Caco-2 (cell line): ENCODE data around the gene GOSR2. TPM values are rescaled to one million over a fixed set of nuclear protein-coding genes. Genes with fewer than 3 reads are reported as not detected.

Experiments used
- BruUV-seq: library from RNA; stranded (reverse); fragments of 400-500 nt; replicated peaks from 2 replicates; lab custom pipeline; 2021; lab: Mats Ljungman, UMichigan
- CTCF ChIA-PET: fragments of 300-600 bp; sonication (Branson Sonifier 250); formaldehyde crosslinking; loops from one replicate; lab custom pipeline; 2022; ENCODE audit warnings: antibody characterized with exemption; lab: Charles Lee
- POLR2A ChIA-PET: fragments of 300-600 bp; sonication (Branson Sonifier 250); formaldehyde crosslinking; loops from one replicate; lab custom pipeline; 2022; ENCODE audit warnings: antibody characterized with exemption; lab: Charles Lee
- DNase-seq, 2 experiments: peaks; one replicate each; pipeline versions ENCODE4 v3.0.0 to v3.0.0-alpha.2; 2020 to 2022
- H3K27me3 ChIP-seq: replicated peaks from 2 replicates; pipeline ENCODE4 v1.6.0; 2011; ENCODE audit warnings: low read length; ENCODE audit not compliant: control insufficient read depth, insufficient read depth
- H3K36me3 ChIP-seq: 2 replicates; pipeline ENCODE4 v1.5.1; 2011; ENCODE audit warnings: low read length; ENCODE audit not compliant: control insufficient read depth, insufficient read depth
- H3K4me1 ChIP-seq: fragments of 250-450 bp; sonication (Bioruptor Pico); 2 replicates; pipeline ENCODE4 v1.5.1; 2020; ENCODE audit warnings: mild to moderate bottlenecking
- H3K4me3 ChIP-seq: 2 replicates; pipeline ENCODE4 v1.5.1; 2011; ENCODE audit warnings: low read depth, mild to moderate bottlenecking, control low read depth, low read length
- H3K9me3 ChIP-seq: fragments of 250-450 bp; sonication (Bioruptor Pico); 2 replicates; pipeline ENCODE4 v1.5.1; 2020; ENCODE audit warnings: mild to moderate bottlenecking, moderate library complexity
- H3K27ac Mint-ChIP-seq: one replicate; pipeline ENCODE4 v1.8.0; 2022; ENCODE audit warnings: mixed read lengths; ENCODE audit not compliant: unreplicated experiment
- H3K27me3 Mint-ChIP-seq: one replicate; pipeline ENCODE4 v1.8.0; 2022; ENCODE audit warnings: mixed read lengths; ENCODE audit not compliant: insufficient read depth, unreplicated experiment
- H3K36me3 Mint-ChIP-seq: one replicate; pipeline ENCODE4 v1.8.0; 2022; ENCODE audit warnings: mild to moderate bottlenecking, mixed read lengths; ENCODE audit not compliant: insufficient read depth, unreplicated experiment
- H3K4me1 Mint-ChIP-seq: one replicate; pipeline ENCODE4 v1.8.0; 2022; ENCODE audit warnings: low read depth, mixed read lengths; ENCODE audit not compliant: unreplicated experiment
- H3K4me3 Mint-ChIP-seq: one replicate; pipeline ENCODE4 v1.8.0; 2022; ENCODE audit warnings: mild to moderate bottlenecking, moderate library complexity, mixed read lengths; ENCODE audit not compliant: unreplicated experiment
- H3K9me3 Mint-ChIP-seq: one replicate; pipeline ENCODE4 v1.8.0; 2022; ENCODE audit warnings: mixed read lengths; ENCODE audit not compliant: unreplicated experiment
- intact Hi-C: fragments of 100-400 bp; cut with micrococcal nuclease; formaldehyde crosslinking; loops from one replicate; pipeline ENCODE4 v1.10.0; 2022; ENCODE audit not compliant: unreplicated experiment
- total RNA-seq: library from RNA; stranded (reverse); gene quantifications from 2 replicates; pipeline ENCODE4 v1.2.3, GENCODE V29; 2022
- TF ChIP-seq, protein P1 (sequence below), 2 experiments: fragments of 200-600 bp in 1 of 2; IDR thresholded peaks; 1 replicate in 1 of 2; 2 replicates in 1 of 2; pipeline versions ENCODE4 v1.5.1 to v1.8.0; 2011 to 2022; ENCODE audit warnings: antibody characterized with exemption in 1 of 2, control low read depth in 1 of 2, inconsistent platforms in 1 of 2, low read depth in 1 of 2, low read length in 1 of 2, mild to moderate bottlenecking in 1 of 2, moderate library complexity in 1 of 2; ENCODE audit not compliant: insufficient read depth in 1 of 2, severe bottlenecking in 1 of 2, unreplicated experiment in 1 of 2

The GOSR2 gene
- total RNA-seq, 1 experiment from 2014 or later: 84.0 TPM

GRCh38 chr17:46982577-46982976 is 59.6 kb downstream of the GOSR2 start:
- Mint-ChIP-seq H3K36me3 (no peaks in the 10 kb centered on the region), H3K9me3 (no peaks in the 10 kb centered on the region), H3K27ac (no peak overlapping the region), H3K27me3 (peaks cover 23% of the 10 kb centered on the region), H3K4me3 (no peak overlapping the region), H3K4me1 (no peaks in the 10 kb centered on the region)
- ChIA-PET POLR2A (no interaction called here), CTCF (no interaction called here)
- intact Hi-C loops: no loop called here
- Histone ChIP-seq H3K9me3 (no peaks in the 10 kb centered on the region), H3K4me3 (no peak overlapping the region), H3K4me1 (peaks cover 8% of the 10 kb centered on the region; the same call in 1 of the 2 replicates), H3K27me3 (peaks cover 4% of the 10 kb centered on the region), H3K36me3 (no peaks in the 10 kb centered on the region)
- TF ChIP-seq, protein P1, sequence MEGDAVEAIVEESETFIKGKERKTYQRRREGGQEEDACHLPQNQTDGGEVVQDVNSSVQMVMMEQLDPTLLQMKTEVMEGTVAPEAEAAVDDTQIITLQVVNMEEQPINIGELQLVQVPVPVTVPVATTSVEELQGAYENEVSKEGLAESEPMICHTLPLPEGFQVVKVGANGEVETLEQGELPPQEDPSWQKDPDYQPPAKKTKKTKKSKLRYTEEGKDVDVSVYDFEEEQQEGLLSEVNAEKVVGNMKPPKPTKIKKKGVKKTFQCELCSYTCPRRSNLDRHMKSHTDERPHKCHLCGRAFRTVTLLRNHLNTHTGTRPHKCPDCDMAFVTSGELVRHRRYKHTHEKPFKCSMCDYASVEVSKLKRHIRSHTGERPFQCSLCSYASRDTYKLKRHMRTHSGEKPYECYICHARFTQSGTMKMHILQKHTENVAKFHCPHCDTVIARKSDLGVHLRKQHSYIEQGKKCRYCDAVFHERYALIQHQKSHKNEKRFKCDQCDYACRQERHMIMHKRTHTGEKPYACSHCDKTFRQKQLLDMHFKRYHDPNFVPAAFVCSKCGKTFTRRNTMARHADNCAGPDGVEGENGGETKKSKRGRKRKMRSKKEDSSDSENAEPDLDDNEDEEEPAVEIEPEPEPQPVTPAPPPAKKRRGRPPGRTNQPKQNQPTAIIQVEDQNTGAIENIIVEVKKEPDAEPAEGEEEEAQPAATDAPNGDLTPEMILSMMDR (IDR thresholded peaks at IDR 0.05; ENCODE audit: insufficient read depth in 1 of 2, low read depth in 1 of 2, low read length in 1 of 2, severe bottlenecking in 1 of 2, unreplicated experiment in 1 of 2): no peak
- BruUV-seq: no TSS peak
- no peak for DNase-seq

- no peak overlapping the region for H3K4me3 ChIP-seq
- H3K4me1 Mint-ChIP-seq: no peaks in the 10 kb centered on the region
- intact Hi-C loops: no loop called here
- peaks cover 24% of the 10 kb centered on the region for H3K27me3 Mint-ChIP-seq
- no peaks in the 10 kb centered on the region for H3K9me3 ChIP-seq
- POLR2A ChIA-PET: no interaction called here
- H3K27me3 ChIP-seq: peaks cover 1% of the 10 kb centered on the region; the same call in 1 of the 2 replicates
- no peak overlapping the region for H3K27ac Mint-ChIP-seq
- CTCF ChIA-PET: interaction anchor here (0.6 to 0.7 kb wide), 2 partner anchors 22 to 128 kb away, joined by 5 to 6 read pairs; no protein-coding TSS in a partner anchor
- no peaks in the 10 kb centered on the region for H3K9me3 Mint-ChIP-seq
- TF ChIP-seq, protein P1 (IDR thresholded peaks at IDR 0.05; ENCODE audit: insufficient read depth in 1 of 2, low read depth in 1 of 2, low read length in 1 of 2, severe bottlenecking in 1 of 2, unreplicated experiment in 1 of 2): no peak
- H3K36me3 Mint-ChIP-seq: no peaks in the 10 kb centered on the region
- peaks cover 4% of the 10 kb centered on the region; the same call in 1 of the 2 replicates for H3K4me1 ChIP-seq
- no peak for DNase-seq
- no TSS peak for BruUV-seq
- no peak overlapping the region for H3K4me3 Mint-ChIP-seq
- no peaks in the 10 kb centered on the region for H3K36me3 ChIP-seq
Observed at GRCh38 chr17:46983782-46984181, 60.8 kb downstream of the GOSR2 start.

DNA sequence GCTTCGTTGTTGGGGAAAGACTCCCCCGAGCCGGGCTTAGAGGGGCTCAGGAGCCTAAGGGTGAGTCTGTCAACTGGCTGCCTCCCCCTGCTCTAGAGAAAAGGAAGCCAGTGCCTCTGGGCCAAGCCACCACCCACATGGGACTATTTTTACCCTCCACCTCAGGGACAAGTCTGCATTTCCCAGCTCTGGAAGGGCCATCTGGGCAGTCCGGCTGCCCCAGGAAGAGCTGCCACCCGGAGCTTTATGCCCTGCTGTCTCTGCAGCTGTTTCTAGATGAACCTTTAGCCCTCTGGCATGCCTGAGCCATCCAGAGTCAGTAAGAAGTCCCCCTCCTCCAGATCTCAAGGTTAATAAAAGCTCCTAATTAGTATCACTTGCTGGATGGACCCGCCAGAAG is 61.4 kb downstream of the GOSR2 start:
- Mint-ChIP-seq H3K27me3 (peaks cover 25% of the 10 kb centered on the region), H3K36me3 (no peaks in the 10 kb centered on the region), H3K9me3 (no peaks in the 10 kb centered on the region), H3K27ac (no peak overlapping the region), H3K4me3 (no peak overlapping the region), H3K4me1 (no peaks in the 10 kb centered on the region)
- peaks cover 1% of the 10 kb centered on the region; the same call in 1 of the 2 replicates for H3K4me1 ChIP-seq
- no peaks in the 10 kb centered on the region for H3K36me3 ChIP-seq
- intact Hi-C loops: no loop called here
- TF ChIP-seq, protein P1 (IDR thresholded peaks at IDR 0.05; ENCODE audit: insufficient read depth in 1 of 2, low read depth in 1 of 2, low read length in 1 of 2, severe bottlenecking in 1 of 2, unreplicated experiment in 1 of 2): no peak
- H3K4me3 ChIP-seq: no peak overlapping the region
- ChIA-PET CTCF (no interaction called here), POLR2A (no interaction called here)
- H3K27me3 ChIP-seq: peaks cover 3% of the 10 kb centered on the region; the same call in 1 of the 2 replicates
- H3K9me3 ChIP-seq: no peaks in the 10 kb centered on the region
- DNase-seq: no peak
- BruUV-seq: no TSS peak
